HepG2 (cell line): ENCODE data around the gene ENTREP1. TPM values are rescaled to one million over a fixed set of nuclear protein-coding genes. Genes with fewer than 3 reads are reported as not detected.

Source experiments
- ATAC-seq: fragments of 200-7000 bp; cut with Tn5 transposase; 3 replicates; pipeline ENCODE4 v1.9.1; 2020; ENCODE audit warnings: mild to moderate bottlenecking, moderate library complexity
- BruUV-seq: library from RNA; stranded (reverse); fragments of 400-500 nt; replicated peaks from 2 replicates; lab custom pipeline; 2021; lab: Mats Ljungman, UMichigan
- CTCF ChIA-PET: fragments of 300-600 bp; formaldehyde crosslinking; extraction: SDS; loops from one replicate; lab custom pipeline; 2021; ENCODE audit warnings: low total read pairs, inconsistent platforms, low intra/inter-chr PET ratio; lab: Yijun Ruan, JAX
- POLR2A ChIA-PET: fragments of 350-600 bp; sonication (Branson Sonifier 250); formaldehyde crosslinking; loops from one replicate; lab custom pipeline; 2020; ENCODE audit warnings: antibody characterized with exemption, inconsistent platforms; lab: Yijun Ruan, JAX
- DNase-seq: peaks from one replicate; pipeline ENCODE4 v3.0.0-alpha.2; 2015; ENCODE audit warnings: low spot score
- FAIRE-seq: peaks from 3 replicates; lab custom pipeline; 2011; peaks lifted over from hg19 to GRCh38; lab: Jason Lieb, UNC
- H2AFZ ChIP-seq: one replicate; pipeline ENCODE4 v1.6.1; 2011; ENCODE audit warnings: low read length, inconsistent platforms
- H3K27ac ChIP-seq: fragments of 300-600 bp; 3 replicates; pipeline ENCODE4 v1.8.0; 2011; ENCODE audit warnings: mixed run types, mild to moderate bottlenecking, mixed read lengths, low read length, inconsistent platforms; ENCODE audit not compliant: insufficient read depth; ENCODE audit errors: extremely low read length
- H3K27me3 ChIP-seq, 2 experiments: fragments of 200-600 bp in 1 of 2; 2 replicates in 1 of 2; 3 replicates in 1 of 2; pipeline versions ENCODE4 v1.6.0 to v1.8.0; 2011; ENCODE audit warnings: low read length in 2 of 2, mild to moderate bottlenecking in 2 of 2, moderate library complexity in 2 of 2, inconsistent platforms in 1 of 2; ENCODE audit not compliant: insufficient read depth in 2 of 2, control insufficient read depth in 1 of 2
- H3K36me3 ChIP-seq, 2 experiments: fragments of 200-600 bp in 1 of 2; replicated peaks in 1 of 2; 2 replicates in 1 of 2; 3 replicates in 1 of 2; pipeline versions ENCODE4 v1.5.1 to v1.8.0; 2011; ENCODE audit warnings: low read length in 2 of 2, inconsistent platforms in 1 of 2; ENCODE audit not compliant: insufficient read depth in 2 of 2, control insufficient read depth in 1 of 2
- H3K4me1 ChIP-seq: 2 replicates; pipeline ENCODE4 v1.5.1; 2012; ENCODE audit warnings: low read length, inconsistent platforms; ENCODE audit not compliant: insufficient read depth
- H3K4me2 ChIP-seq: 2 replicates; pipeline ENCODE4 v1.6.0; 2011; ENCODE audit warnings: low read depth, low read length, inconsistent platforms
- H3K4me3 ChIP-seq, 3 experiments: fragments of 200-600 bp in 1 of 3; sonication (generic), shearing (Covaris generic) in 1 of 3; replicated peaks in 1 of 3; 2 replicates each; pipeline ENCODE4 v1.5.1; 2011 to 2016; ENCODE audit warnings: low read length in 3 of 3, inconsistent platforms in 2 of 3, low read depth in 2 of 3, mild to moderate bottlenecking in 2 of 3, control low read depth in 1 of 3, mixed read lengths in 1 of 3; ENCODE audit not compliant: insufficient read depth in 1 of 3
- H3K79me2 ChIP-seq: one replicate; pipeline ENCODE4 v1.6.1; 2011; ENCODE audit warnings: low read length, inconsistent platforms; ENCODE audit not compliant: insufficient read depth
- H3K9ac ChIP-seq: 2 replicates; pipeline ENCODE4 v1.6.0; 2011; ENCODE audit warnings: mild to moderate bottlenecking, low read depth, low read length, inconsistent platforms; ENCODE audit not compliant: insufficient read depth
- H3K9me3 ChIP-seq: 2 replicates; pipeline ENCODE4 v1.5.1; 2012; ENCODE audit warnings: mild to moderate bottlenecking, low read length
- H4K20me1 ChIP-seq: 2 replicates; pipeline ENCODE4 v1.6.0; 2011; ENCODE audit warnings: inconsistent platforms, mild to moderate bottlenecking, low read length, moderate library complexity; ENCODE audit not compliant: insufficient read depth
- AGO1 ChIP-seq: fragments of 200-400 bp; formaldehyde crosslinking; IDR thresholded peaks from 2 replicates; pipeline ENCODE4 v1.6.1; 2017; ENCODE audit warnings: mild to moderate bottlenecking, low read depth, low read length, moderate library complexity; ENCODE audit not compliant: poor library complexity, severe bottlenecking
- ATAD3A ChIP-seq: sonication (generic); formaldehyde crosslinking; IDR thresholded peaks from 2 replicates; pipeline ENCODE4 v1.4.0; 2020; ENCODE audit warnings: missing genetic modification reagents
- GZF1 ChIP-seq: sonication (generic); formaldehyde crosslinking; IDR thresholded peaks from 2 replicates; pipeline ENCODE4 v1.5.1; 2020; ENCODE audit warnings: mild to moderate bottlenecking, missing genetic modification reagents
- HIVEP1 ChIP-seq: sonication (generic); formaldehyde crosslinking; IDR thresholded peaks from 2 replicates; pipeline ENCODE4 v1.4.0; 2020; ENCODE audit warnings: mild to moderate bottlenecking, missing genetic modification reagents
- MAFF ChIP-seq: IDR thresholded peaks from 2 replicates; pipeline ENCODE4 v1.6.1; 2011; ENCODE audit warnings: low read depth, low read length, improper control_type of control experiment
- MAFK ChIP-seq, 2 experiments: IDR thresholded peaks in 1 of 2; conservative IDR thresholded peaks in 1 of 2; 2 replicates each; pipeline ENCODE4 v1.6.1; 2011; ENCODE audit warnings: improper control_type of control experiment in 2 of 2, low read length in 2 of 2
- SIX1 ChIP-seq: sonication (generic); formaldehyde crosslinking; IDR thresholded peaks from 2 replicates; pipeline ENCODE4 v1.4.0; 2020; ENCODE audit warnings: missing genetic modification reagents, borderline replicate concordance
- SP1 ChIP-seq, 2 experiments: fragments of 450-650 bp in 1 of 2; sonication (generic) in 1 of 2; formaldehyde crosslinking in 1 of 2; IDR thresholded peaks; 2 replicates each; pipeline versions ENCODE4 v1.4.0 to v1.6.1; 2016 to 2020; ENCODE audit warnings: missing genetic modification reagents in 1 of 2
- TBX2 ChIP-seq: sonication (generic); formaldehyde crosslinking; IDR thresholded peaks from 2 replicates; pipeline ENCODE4 v1.5.0; 2020; ENCODE audit warnings: missing genetic modification reagents, mild to moderate bottlenecking, borderline replicate concordance
- ZBTB7A ChIP-seq: sonication (generic); formaldehyde crosslinking; IDR thresholded peaks from 2 replicates; pipeline ENCODE4 v1.8.0; 2022; ENCODE audit warnings: mild to moderate bottlenecking, missing genetic modification reagents
- ZNF282 ChIP-seq: fragments of 450-650 bp; IDR thresholded peaks from 2 replicates; pipeline ENCODE4 v1.6.1; 2018; ENCODE audit not compliant: partially characterized antibody
- ZNF572 ChIP-seq: sonication (generic); formaldehyde crosslinking; IDR thresholded peaks from 2 replicates; pipeline ENCODE4 v1.5.1; 2020; ENCODE audit warnings: mild to moderate bottlenecking, missing genetic modification reagents
- WGBS: methylation state at CpG from one replicate; pipeline ENCODE4 v1.1.6; 2017; ENCODE audit warnings: low lambda C conversion rate; 5-methylcytosine and 5-hydroxymethylcytosine counted together
- in situ Hi-C: cut with HindIII; loops from 2 replicates; pipeline ENCODE4 v1.10.0; 2017; ENCODE audit warnings: low pct_unique_long_range_greater_than_20kb; ENCODE audit not compliant: extremely low pct_ligation_motif_present
- intact Hi-C: fragments of 100-400 bp; cut with micrococcal nuclease; formaldehyde crosslinking; loops from one replicate; pipeline ENCODE4 v1.10.0; 2022; ENCODE audit not compliant: unreplicated experiment
- polyA plus RNA-seq, 8 experiments: library from polyadenylated mRNA; depleted of rRNA in 3 of 8; stranded (reverse) in 7 of 8; unstranded in 1 of 8; fragments of >200 nt; fragmentation: Illumina TruSeq in 4 of 8; extraction: Trizol in 4 of 8; gene quantifications; 2 replicates each; pipeline versions ENCODE4 v1.2.1 to v1.2.3, GENCODE V29; 2011 to 2016; ENCODE audit warnings: low read depth in 4 of 8, missing spikeins in 1 of 8, mixed read lengths in 1 of 8; ENCODE audit not compliant: insufficient read depth in 1 of 8
- total RNA-seq, 5 experiments: library from RNA; depleted of rRNA; stranded (reverse); fragments of >200 nt; fragmentation: Illumina TruSeq; extraction: Trizol; gene quantifications; 2 replicates each; pipeline ENCODE4 v1.2.3, GENCODE V29; 2016; ENCODE audit warnings: low read depth in 1 of 5
- TF ChIP-seq, protein P1 (sequence below): IDR thresholded peaks from 2 replicates; pipeline ENCODE4 v1.4.0; 2020; ENCODE audit warnings: mild to moderate bottlenecking, missing genetic modification reagents

The ENTREP1 gene
- total and polyA plus RNA-seq, 2 of the 13 experiments (the other 11 are each of a cell fraction or from before 2014, with no cell fraction given), result not detected

- TF ChIP-seq, protein P1, sequence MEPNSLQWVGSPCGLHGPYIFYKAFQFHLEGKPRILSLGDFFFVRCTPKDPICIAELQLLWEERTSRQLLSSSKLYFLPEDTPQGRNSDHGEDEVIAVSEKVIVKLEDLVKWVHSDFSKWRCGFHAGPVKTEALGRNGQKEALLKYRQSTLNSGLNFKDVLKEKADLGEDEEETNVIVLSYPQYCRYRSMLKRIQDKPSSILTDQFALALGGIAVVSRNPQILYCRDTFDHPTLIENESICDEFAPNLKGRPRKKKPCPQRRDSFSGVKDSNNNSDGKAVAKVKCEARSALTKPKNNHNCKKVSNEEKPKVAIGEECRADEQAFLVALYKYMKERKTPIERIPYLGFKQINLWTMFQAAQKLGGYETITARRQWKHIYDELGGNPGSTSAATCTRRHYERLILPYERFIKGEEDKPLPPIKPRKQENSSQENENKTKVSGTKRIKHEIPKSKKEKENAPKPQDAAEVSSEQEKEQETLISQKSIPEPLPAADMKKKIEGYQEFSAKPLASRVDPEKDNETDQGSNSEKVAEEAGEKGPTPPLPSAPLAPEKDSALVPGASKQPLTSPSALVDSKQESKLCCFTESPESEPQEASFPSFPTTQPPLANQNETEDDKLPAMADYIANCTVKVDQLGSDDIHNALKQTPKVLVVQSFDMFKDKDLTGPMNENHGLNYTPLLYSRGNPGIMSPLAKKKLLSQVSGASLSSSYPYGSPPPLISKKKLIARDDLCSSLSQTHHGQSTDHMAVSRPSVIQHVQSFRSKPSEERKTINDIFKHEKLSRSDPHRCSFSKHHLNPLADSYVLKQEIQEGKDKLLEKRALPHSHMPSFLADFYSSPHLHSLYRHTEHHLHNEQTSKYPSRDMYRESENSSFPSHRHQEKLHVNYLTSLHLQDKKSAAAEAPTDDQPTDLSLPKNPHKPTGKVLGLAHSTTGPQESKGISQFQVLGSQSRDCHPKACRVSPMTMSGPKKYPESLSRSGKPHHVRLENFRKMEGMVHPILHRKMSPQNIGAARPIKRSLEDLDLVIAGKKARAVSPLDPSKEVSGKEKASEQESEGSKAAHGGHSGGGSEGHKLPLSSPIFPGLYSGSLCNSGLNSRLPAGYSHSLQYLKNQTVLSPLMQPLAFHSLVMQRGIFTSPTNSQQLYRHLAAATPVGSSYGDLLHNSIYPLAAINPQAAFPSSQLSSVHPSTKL (CRISPR knock-in tag), result no peak
- no peak for TF ChIP-seq HIVEP1 (CRISPR knock-in tag)
- TF ChIP-seq SIX1, result no peak
- TF ChIP-seq ATAD3A, result no peak
- no peak for TF ChIP-seq SP1 (IDR thresholded peaks at IDR 0.05)
- TF ChIP-seq SP1 (CRISPR knock-in tag; IDR thresholded peaks at IDR 0.05), result no peak
- no peak for TF ChIP-seq TBX2 (CRISPR knock-in tag)
- TF ChIP-seq GZF1 (CRISPR knock-in tag), result no peak
- no peak for TF ChIP-seq ZBTB7A (CRISPR knock-in tag)
- TF ChIP-seq, all 625 proteins: peak for 0
Measured at GRCh38 chr9:69386651-69387050, 61.6 kb downstream of the ENTREP1 start (continued).

GRCh38 chr9:69388596-69388995 is 63.6 kb downstream of the ENTREP1 start:
- Histone ChIP-seq H3K27me3 (peaks cover 3 to 33% of the 10 kb centered on the region in 2 experiments; a peak in 2 of 5 replicates), H3K79me2 (no peaks in the 10 kb centered on the region), H3K27ac (no peak overlapping the region), H3K36me3 (no peaks in the 10 kb centered on the region), H4K20me1 (no peaks in the 10 kb centered on the region), H2AFZ (no peak overlapping the region), H3K4me3 (no peak overlapping the region), H3K9ac (no peak overlapping the region), H3K4me1 (no peaks in the 10 kb centered on the region), H3K4me2 (no peak overlapping the region), H3K9me3 (no peaks in the 10 kb centered on the region)
- ChIA-PET POLR2A (no interaction called here), CTCF (no interaction called here)
- intact Hi-C loops, result no loop called here
- 12% methylated on average over 3 of the region's 3 CpGs for WGBS
- no TSS peak for BruUV-seq
- in situ Hi-C loops, result no loop called here
- TF ChIP-seq ZNF282, result no peak
- peak; percentile 25 to 48; a peak in 3 of 4 replicates for TF ChIP-seq MAFK (conservative IDR thresholded peaks at IDR 0.05 in 1 of 2, IDR thresholded peaks at IDR 0.05 in 1 of 2; ENCODE audit: low read length in 2 of 2)
- no peak for TF ChIP-seq AGO1
- TF ChIP-seq ZNF572 (CRISPR knock-in tag), result no peak
- 0 out of 2 replicates have a peak, but pooled peaks have one; percentile 6 for TF ChIP-seq MAFF
- ATAC-seq, result no peak
- FAIRE-seq, result no peak
- DNase-seq, result no peak
